BE2C (cell line): ENCODE data around the gene FRMPD4.

ENCODE experiments used
- DNase-seq: peaks from one replicate; pipeline ENCODE4 v3.0.0-alpha.2; 2020
- H3K27me3 ChIP-seq: fragments of 250-450 bp; sonication (Bioruptor Pico); 2 replicates; pipeline ENCODE4 v1.5.1; 2020; ENCODE audit warnings: mild to moderate bottlenecking
- H3K36me3 ChIP-seq: fragments of 250-450 bp; sonication (Bioruptor Pico); 2 replicates; pipeline ENCODE4 v1.5.1; 2020; ENCODE audit warnings: mild to moderate bottlenecking
- H3K4me1 ChIP-seq: fragments of 250-450 bp; sonication (Bioruptor Pico); 2 replicates; pipeline ENCODE4 v1.5.1; 2020
- H3K4me3 ChIP-seq: 2 replicates; pipeline ENCODE4 v1.5.1; 2011; ENCODE audit warnings: low read depth, low read length
- H3K9me3 ChIP-seq: fragments of 250-450 bp; sonication (Bioruptor Pico); 2 replicates; pipeline ENCODE4 v1.5.1; 2020
- CTCF ChIP-seq: IDR thresholded peaks from 2 replicates; pipeline ENCODE4 v1.5.1; 2012; ENCODE audit warnings: mild to moderate bottlenecking, low read depth, low read length

FRMPD4 gene

GRCh38 chrX:12419591-12419990, 281.3 kb downstream of the FRMPD4 start:
- Histone ChIP-seq H3K4me1 (no peaks in the 10 kb centered on the region), H3K27me3 (no peaks in the 10 kb centered on the region), H3K4me3 (no peak overlapping the region), H3K36me3 (no peaks in the 10 kb centered on the region), H3K9me3 (no peaks in the 10 kb centered on the region)
- TF ChIP-seq CTCF = no peak
- no peak for DNase-seq

- no peak for TF ChIP-seq CTCF
- Histone ChIP-seq H3K4me1 (no peaks in the 10 kb centered on the region), H3K4me3 (no peak overlapping the region), H3K36me3 (no peaks in the 10 kb centered on the region), H3K27me3 (no peaks in the 10 kb centered on the region), H3K9me3 (no peaks in the 10 kb centered on the region)
- DNase-seq = no peak
Observed at GRCh38 chrX:12421918-12422317, 283.6 kb downstream of the FRMPD4 start.

- H3K36me3 ChIP-seq = no peaks in the 10 kb centered on the region
- TF ChIP-seq CTCF = no peak
- DNase-seq = no peak
- H3K9me3 ChIP-seq = no peaks in the 10 kb centered on the region
- no peak overlapping the region for H3K4me3 ChIP-seq
- H3K27me3 ChIP-seq = no peaks in the 10 kb centered on the region
- H3K4me1 ChIP-seq = no peaks in the 10 kb centered on the region
Observed at GRCh38 chrX:12423346-12423745, 285.1 kb downstream of the FRMPD4 start.

- no peak for TF ChIP-seq CTCF
- DNase-seq = no peak
- H3K4me1 ChIP-seq = no peaks in the 10 kb centered on the region
- H3K36me3 ChIP-seq = no peaks in the 10 kb centered on the region
- H3K9me3 ChIP-seq = no peaks in the 10 kb centered on the region
- no peaks in the 10 kb centered on the region for H3K27me3 ChIP-seq
- no peak overlapping the region for H3K4me3 ChIP-seq
Observed at GRCh38 chrX:12425496-12425895, 287.2 kb downstream of the FRMPD4 start.

GRCh38 chrX:12426420-12426819, 288.1 kb downstream of the FRMPD4 start:
- Histone ChIP-seq H3K4me1 (no peaks in the 10 kb centered on the region), H3K9me3 (no peaks in the 10 kb centered on the region), H3K4me3 (no peak overlapping the region), H3K27me3 (no peaks in the 10 kb centered on the region), H3K36me3 (no peaks in the 10 kb centered on the region)
- no peak for TF ChIP-seq CTCF
- DNase-seq = no peak

- Histone ChIP-seq H3K4me3 (no peak overlapping the region), H3K4me1 (no peaks in the 10 kb centered on the region), H3K36me3 (no peaks in the 10 kb centered on the region), H3K27me3 (no peaks in the 10 kb centered on the region), H3K9me3 (no peaks in the 10 kb centered on the region)
- no peak for TF ChIP-seq CTCF
- no peak for DNase-seq
Observed at GRCh38 chrX:12434493-12434892, 296.2 kb downstream of the FRMPD4 start.
